GM19193 (cell line): ENCODE data around the gene PRKCSH.

Source experiments
- POLR2A ChIP-seq: IDR thresholded peaks from 4 replicates; pipeline ENCODE4 v1.6.1; 2011; ENCODE audit not compliant: insufficient read depth, insufficient read length; ENCODE audit errors: extremely low read depth

Gene PRKCSH

DNA sequence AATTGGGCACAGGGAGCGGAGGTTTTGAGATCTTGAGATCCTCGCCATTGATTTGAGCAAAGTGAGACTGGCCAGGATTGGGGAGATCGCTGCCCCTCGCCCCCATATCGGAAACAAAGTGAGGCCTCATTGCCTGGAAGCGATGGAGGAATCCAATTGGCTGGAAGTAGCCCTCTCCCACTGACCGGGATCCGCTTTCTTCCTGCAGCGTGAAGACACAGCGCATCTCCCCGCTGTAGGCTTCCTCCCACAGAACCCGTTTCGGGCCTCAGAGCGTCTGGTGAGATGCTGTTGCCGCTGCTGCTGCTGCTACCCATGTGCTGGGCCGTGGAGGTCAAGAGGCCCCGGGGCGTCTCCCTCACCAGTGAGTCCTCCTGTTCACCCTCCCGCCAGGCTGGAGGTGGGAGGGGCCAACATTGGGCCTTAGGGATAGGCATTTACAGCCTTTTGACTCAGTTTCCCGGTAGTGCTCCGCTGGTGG, 438 bp downstream of the PRKCSH start:
- no peak for TF ChIP-seq POLR2A

DNA sequence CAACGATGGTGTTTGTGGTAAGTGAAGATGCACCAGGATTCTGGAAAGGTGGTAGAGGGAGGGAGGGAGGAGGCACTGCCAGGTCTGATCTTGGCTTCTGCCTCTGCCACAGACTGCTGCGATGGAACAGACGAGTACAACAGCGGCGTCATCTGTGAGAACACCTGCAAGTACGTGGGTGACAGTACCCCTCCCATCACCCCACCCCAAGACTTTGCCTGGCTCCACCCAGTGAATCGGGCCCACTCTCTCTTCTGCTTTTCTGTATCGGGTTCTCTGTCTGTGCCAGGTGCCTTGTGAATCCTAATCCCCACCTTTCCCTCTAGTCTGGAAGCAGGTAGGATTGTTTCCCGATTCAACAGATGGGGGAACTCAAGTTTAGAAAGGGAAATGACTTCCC, 2.5 kb downstream of the PRKCSH start:
- no peak for TF ChIP-seq POLR2A

DNA sequence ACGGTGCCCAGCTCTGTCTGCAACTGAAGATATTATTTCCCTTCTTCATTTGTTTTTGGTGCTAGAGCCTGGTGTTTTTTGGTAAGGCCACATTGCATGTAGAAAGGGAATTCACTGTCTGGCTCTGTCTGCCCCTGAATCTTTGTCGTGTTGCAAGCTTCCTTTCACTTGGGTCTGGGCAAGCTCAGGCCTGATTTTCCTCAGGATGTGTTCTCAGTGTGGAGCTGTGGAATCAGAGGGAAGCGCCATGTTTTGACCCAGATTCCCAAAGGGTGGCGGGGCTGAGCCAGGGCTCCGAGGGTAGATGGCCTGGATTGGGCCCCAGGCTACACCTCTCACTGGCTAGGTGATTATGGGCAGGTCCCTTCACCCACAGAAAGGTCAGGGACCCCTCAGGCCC, 8.6 kb downstream of the PRKCSH start:
- no peak for TF ChIP-seq POLR2A

DNA sequence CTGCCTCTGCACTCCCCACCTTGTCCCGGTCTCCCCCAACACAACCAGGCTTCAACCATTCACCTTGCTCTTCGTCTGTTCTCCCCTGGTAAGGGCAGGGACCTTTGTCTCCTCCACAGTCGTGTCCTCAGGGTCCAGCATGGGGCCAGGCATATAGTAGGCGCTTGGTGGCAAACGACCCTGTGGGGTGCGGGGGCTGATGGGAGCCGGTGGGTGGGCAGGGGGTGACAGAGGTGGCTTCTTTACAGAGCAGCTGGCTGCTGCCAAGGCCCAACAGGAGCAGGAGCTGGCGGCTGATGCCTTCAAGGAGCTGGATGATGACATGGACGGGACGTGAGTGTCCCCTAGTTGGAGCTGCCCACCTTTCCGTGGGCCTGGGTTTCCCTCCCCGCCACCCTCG, 9.7 kb downstream of the PRKCSH start:
- TF ChIP-seq POLR2A, result no peak

DNA sequence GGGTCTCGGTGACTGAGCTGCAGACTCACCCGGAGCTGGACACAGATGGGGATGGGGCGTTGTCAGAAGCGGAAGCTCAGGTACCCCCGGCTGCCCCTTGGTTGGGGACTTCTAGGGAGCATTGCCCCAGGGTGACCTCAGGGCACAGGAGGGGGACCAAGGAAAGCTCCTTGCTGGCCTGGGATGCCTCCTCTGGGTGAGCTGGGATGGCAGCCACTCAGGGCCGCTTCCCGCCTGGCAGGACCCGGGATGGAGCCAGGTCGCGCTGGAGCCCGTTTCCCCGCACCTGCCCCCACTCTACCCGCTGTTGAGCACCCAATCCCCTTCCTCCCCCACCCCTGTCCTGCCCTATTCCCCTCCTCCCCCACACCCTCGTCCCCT, 10.8 kb downstream of the PRKCSH start:
- no peak for TF ChIP-seq POLR2A

DNA sequence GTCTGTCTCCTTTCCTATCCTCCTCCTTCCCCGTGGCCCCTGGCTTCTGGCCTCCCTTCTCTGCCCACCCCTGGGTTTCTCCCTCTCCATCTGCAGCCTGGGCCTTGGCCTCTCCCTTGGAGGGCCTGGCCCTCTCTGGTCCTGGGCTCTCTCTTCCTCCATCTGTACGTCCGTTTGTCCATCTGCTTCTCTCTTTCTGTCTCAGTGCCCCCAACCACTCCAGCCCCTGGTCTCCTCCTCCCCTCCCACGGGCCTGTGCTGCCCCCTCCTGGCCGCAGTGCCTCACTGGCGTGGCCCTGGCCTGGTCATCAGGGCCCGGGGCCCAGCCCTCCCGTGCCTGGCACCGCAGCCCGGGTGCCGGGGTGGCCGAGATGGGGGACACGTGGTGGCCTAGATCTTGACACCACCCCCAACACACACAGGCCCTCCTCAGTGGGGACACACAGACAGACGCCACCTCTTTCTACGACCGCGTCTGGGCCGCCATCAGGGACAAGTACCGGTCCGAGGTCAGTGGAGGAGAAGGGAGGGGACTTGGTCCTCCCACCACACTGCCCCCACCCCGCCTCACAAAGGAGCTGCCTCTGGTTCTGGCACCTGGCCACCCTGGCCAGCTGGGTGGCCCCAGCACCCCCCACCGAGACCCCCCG, 11.3 kb downstream of the PRKCSH start:
- TF ChIP-seq POLR2A, result no peak

DNA sequence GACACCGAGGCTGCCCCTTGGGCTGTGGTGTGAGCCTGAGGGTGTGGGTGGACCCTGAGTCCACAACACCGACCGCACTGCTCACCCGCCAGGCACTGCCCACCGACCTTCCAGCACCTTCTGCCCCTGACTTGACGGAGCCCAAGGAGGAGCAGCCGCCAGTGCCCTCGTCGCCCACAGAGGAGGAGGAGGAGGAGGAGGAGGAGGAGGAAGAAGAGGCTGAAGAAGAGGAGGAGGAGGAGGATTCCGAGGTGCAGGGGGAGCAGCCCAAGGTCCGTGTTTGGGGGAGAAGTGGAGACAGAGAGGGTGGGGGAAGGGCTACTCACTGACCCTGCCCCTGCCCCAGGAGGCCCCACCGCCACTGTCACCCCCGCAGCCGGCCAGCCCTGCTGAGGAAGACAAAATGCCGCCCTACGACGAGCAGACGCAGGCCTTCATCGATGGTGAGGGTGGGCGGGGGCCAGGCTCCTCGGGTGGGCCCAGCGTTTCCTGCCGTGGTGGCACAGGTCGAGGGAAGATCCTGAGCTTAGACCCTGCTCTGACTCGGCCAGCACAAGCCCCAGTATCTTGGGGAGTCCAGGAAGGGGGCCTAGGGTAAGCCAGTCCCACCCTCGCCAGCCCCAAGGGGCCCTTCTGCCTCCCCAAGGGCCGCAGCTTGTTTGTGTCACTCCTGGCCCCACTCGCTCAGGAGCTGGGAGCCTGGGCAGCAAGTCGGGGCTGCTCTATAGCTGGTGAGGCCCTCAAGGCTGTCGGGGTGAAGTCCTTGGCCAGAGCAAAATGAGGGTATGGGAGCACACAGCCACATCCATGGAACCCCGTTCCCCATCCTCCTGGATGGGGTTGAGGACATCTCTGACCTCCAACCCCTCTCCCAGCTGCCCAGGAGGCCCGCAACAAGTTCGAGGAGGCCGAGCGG, 12.2 kb downstream of the PRKCSH start:
- TF ChIP-seq POLR2A, result no peak

DNA sequence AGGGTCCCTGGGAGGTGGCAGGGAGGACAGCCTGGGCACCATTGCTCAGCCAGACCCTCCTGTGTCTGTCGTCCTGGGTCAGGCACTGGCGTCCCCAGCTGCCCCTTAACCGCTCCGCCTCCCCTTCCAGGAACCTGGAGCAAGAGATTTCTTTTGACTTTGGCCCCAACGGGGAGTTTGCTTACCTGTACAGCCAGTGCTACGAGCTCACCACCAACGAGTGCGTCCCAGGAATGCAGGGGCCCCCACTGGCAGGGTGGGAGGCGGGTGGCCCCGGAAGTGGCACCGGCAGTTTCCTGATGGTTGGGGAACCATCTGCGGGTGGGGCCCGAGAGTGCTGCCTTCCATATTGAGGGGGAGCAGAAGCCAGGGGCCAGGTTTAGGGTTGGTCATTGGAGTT, 13.0 kb downstream of the PRKCSH start:
- TF ChIP-seq POLR2A, result no peak

DNA sequence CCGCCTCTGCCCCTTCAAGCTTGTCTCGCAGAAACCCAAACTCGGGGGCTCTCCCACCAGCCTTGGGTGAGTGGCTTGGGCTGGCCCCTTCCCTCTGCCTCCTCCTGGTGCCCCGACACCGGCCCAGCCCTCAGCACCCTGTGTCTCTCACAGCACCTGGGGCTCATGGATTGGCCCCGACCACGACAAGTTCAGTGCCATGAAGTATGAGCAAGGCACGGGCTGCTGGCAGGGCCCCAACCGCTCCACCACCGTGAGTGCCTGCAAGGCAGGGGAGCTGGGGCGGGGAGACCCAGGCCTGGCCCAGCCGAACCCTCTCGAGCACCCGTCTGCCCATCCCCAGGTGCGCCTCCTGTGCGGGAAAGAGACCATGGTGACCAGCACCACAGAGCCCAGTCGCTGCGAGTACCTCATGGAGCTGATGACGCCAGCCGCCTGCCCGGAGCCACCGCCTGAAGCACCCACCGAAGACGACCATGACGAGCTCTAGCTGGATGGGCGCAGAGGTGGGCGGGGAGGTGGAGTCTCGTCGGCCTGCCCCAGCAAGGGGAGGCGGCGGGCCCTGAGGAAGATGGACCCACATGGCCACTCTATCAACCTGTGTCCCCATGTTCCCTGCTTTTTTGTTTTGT, 13.6 kb downstream of the PRKCSH start:
- no peak for TF ChIP-seq POLR2A

DNA sequence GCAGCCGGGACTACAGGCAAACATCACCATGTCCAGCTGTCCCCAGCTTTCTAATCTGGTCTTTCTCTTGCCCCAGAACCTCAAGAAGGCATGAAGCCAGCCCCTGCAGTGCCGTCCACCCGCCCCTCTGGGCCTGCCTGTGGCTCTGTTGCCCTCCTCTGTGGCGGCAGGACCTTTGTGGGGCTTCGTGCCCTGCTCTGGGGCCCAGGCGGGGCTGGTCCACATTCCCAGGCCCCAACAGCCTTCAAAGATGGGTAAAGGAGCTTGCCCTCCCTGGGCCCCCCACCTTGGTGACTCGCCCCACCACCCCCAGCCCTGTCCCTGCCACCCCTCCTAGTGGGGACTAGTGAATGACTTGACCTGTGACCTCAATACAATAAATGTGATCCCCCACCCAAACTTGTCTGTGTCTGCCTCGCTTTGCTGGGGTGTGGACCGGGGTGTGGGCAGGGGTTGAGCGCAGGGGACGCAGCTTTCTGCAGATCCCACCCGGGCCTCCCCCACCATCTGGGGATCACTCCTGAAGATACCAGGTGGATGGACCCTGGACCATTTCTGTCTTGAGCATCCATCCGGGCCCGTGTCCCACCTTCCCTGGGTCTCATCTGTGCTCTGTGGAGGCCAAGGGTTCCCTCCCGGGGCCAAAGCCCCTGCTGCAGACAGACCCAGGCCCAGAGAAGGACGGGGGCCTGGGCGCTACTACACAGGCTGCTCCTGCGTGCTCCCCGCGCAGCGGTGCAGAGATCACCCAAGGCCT, 15.3 kb downstream of the PRKCSH start:
- no peak for TF ChIP-seq POLR2A

DNA sequence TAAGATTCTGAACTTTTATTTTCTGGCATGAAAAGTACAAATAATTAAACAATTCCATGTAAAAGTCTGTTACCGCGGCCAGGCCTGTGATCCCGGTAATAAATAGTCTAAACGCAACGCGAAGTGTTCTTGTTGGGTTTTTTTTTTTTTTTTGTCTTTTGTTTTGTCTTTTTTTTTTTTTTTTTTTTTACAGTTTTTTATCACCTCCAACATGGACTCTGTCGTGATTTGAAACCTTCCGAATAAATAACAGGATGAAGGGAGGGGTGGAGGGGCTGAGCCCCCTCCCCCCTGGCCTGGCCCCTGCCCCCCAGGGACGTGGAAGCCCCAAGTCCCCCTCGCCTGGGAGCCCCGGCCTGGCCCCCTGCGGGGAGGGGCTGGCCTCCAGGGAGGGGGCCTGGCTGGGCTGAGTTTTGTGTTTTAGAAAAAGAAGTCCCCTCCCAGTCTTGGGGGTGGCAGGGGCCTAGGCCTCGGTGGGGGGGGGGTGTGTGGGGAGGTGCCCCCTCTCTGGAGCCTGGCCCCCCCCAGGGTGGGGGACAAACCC, 16.0 kb downstream of the PRKCSH start:
- no peak for TF ChIP-seq POLR2A

DNA sequence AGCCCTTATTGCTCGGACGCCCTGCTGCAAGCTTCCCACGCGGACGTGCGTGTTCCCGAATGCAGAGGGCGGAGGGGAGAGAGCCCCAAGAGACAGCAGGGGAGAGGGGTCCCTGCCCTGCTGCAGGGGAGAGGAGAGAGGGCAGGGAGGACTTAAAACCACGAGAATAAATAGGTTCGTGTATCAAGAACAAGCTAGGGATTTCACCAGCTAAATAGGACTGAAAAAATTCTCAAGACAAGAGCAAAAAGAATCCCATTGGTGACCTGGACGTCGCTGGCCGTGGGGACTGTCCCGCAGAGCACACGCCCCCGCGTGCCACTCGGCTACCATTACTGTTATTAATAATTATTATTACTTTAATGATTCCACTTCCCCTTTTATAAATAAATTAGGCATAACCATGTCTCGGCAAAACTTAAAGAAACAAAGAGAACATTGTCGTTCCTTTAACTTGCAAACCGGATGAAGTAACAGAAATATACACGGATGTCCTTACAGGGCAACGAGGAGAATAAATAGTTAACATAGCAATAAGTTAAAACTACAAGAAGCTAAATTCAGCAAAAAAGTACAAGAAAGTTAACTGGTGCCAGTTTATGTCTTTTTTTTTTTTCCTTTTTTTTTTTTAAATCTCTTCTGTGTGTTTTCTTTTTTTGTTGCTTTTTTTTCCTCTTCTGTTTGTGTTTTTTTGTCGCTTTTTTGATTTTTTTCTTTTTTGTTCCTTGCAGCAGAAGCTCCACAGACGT, 16.6 kb downstream of the PRKCSH start:
- TF ChIP-seq POLR2A, result no peak

DNA sequence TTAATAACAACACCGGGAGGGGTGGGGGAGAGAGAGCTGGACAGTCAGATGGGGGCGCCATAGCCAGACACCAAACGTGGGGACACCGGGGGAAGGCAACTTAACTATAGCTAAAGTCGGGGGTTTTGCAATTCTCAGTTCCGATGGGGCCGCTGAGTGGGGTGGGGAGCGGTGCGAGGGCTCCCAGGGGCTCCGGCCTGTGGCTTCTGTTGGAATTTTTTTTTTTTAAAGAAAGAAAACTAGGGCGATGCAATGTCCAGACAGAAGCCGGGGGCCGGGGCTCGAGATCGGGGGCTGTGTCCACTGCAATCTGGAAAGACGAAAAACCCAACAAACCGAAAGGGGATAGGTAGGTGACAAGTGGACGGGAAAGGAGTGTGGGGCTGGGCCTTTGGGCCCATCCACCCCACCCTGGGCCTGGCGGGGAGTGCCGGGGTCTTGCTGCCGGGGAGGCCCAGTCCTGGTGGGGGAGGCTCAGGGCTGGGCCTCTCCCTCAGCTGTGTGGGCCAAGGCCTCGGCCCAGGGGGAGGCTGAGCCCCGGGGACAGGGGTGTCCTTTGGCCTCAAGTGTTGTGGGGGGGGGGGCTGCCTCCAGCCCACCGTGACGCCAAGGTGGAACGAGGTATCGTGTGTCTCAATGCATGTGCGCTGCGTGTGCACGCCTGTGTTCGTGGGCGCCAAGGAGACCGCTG, 17.3 kb downstream of the PRKCSH start:
- TF ChIP-seq POLR2A, result no peak
